HG02938 (cell line): ENCODE results near the gene SLITRK4.

Source experiments
- ATAC-seq: cut with Tn5 transposase; IDR thresholded peaks from one replicate; pipeline ENCODE4 v1.9.1; 2021; ENCODE audit warnings: mild to moderate bottlenecking, moderate library complexity; ENCODE audit not compliant: unreplicated experiment

SLITRK4 gene

GRCh38 chrX:143635915-143636314, at the start of gene SLITRK4:
SLITRK4 (minus strand) TSS chrX:143636101; CDS start chrX:143631108, 4,993 bp downstream.
- ATAC-seq = no peak

- ATAC-seq = no peak
Measured at GRCh38 chrX:143683486-143683885, 47.6 kb upstream of the SLITRK4 start.

- no peak for ATAC-seq
Measured at GRCh38 chrX:143674926-143675325, 39.0 kb upstream of the SLITRK4 start.

- no peak for ATAC-seq
Measured at GRCh38 chrX:143669395-143669794, 33.5 kb upstream of the SLITRK4 start.

GRCh38 chrX:143664302-143664701, 28.4 kb upstream of the SLITRK4 start:
- no peak for ATAC-seq

GRCh38 chrX:143663755-143664154, 27.9 kb upstream of the SLITRK4 start:
- ATAC-seq = no peak

GRCh38 chrX:143661286-143661685, 25.4 kb upstream of the SLITRK4 start:
- no peak for ATAC-seq

- ATAC-seq = no peak
Measured at GRCh38 chrX:143648705-143649104, 12.8 kb upstream of the SLITRK4 start.

GRCh38 chrX:143642426-143642825, 6.5 kb upstream of the SLITRK4 start:
- no peak for ATAC-seq

GRCh38 chrX:143636831-143637230, 930 bp upstream of the SLITRK4 start:
- no peak for ATAC-seq

- no peak for ATAC-seq
Measured at GRCh38 chrX:143634663-143635455, 1.0 kb downstream of the SLITRK4 start.

GRCh38 chrX:143634309-143634662, 1.6 kb downstream of the SLITRK4 start:
- no peak for ATAC-seq

- no peak for ATAC-seq
Measured at GRCh38 chrX:143633461-143634308, 2.2 kb downstream of the SLITRK4 start.

GRCh38 chrX:143632625-143633410, 3.1 kb downstream of the SLITRK4 start:
- no peak for ATAC-seq

- ATAC-seq = no peak
Measured at GRCh38 chrX:143623657-143624056, 12.2 kb downstream of the SLITRK4 start.

- ATAC-seq = no peak
Measured at GRCh38 chrX:143621276-143621675, 14.6 kb downstream of the SLITRK4 start.

- no peak for ATAC-seq
Measured at GRCh38 chrX:143615851-143616250, 20.1 kb downstream of the SLITRK4 start.

- no peak for ATAC-seq
Measured at GRCh38 chrX:143601809-143602208, 34.1 kb downstream of the SLITRK4 start.

GRCh38 chrX:143581240-143581639, 54.7 kb downstream of the SLITRK4 start:
- no peak for ATAC-seq

- ATAC-seq = no peak
Measured at GRCh38 chrX:143580266-143580665, 55.6 kb downstream of the SLITRK4 start.
